Parathyroid adenoma (tissue), 2 donors: ENCODE data around the gene STX2.
"Not testable (repeated sequence)": the region's sequence is repeated elsewhere in the genome, so short reads cannot be mapped to it uniquely, and the experiment has no call there.

Experiments
- H2AFZ ChIP-seq: fragments of 300-600 bp; sonication (generic); one replicate; pipeline ENCODE4 v1.7.0; 2017; ENCODE audit warnings: antibody characterized with exemption, mild to moderate bottlenecking
- H3K27ac ChIP-seq: fragments of 300-600 bp; sonication (generic); one replicate; pipeline ENCODE4 v1.7.0; 2017
- H3K27me3 ChIP-seq: fragments of 300-600 bp; sonication (generic); one replicate; pipeline ENCODE4 v1.7.0; 2017; ENCODE audit warnings: low read length; ENCODE audit not compliant: control insufficient read depth, insufficient read depth
- H3K36me3 ChIP-seq: fragments of 300-600 bp; sonication (generic); one replicate; pipeline ENCODE4 v1.7.0; 2017; ENCODE audit warnings: low read length; ENCODE audit not compliant: control insufficient read depth, insufficient read depth
- H3K4me1 ChIP-seq: fragments of 300-600 bp; sonication (generic); one replicate; pipeline ENCODE4 v1.7.0; 2017; ENCODE audit warnings: control low read depth
- H3K4me2 ChIP-seq: fragments of 300-600 bp; sonication (generic); one replicate; pipeline ENCODE4 v1.7.0; 2017; ENCODE audit warnings: low read length
- H3K4me3 ChIP-seq: fragments of 300-600 bp; sonication (generic); one replicate; pipeline ENCODE4 v1.7.0; 2017; ENCODE audit warnings: low read depth, low read length
- H3K79me2 ChIP-seq: fragments of 300-600 bp; sonication (generic); one replicate; pipeline ENCODE4 v1.7.0; 2017; ENCODE audit warnings: control low read depth
- H3K9ac ChIP-seq: fragments of 300-600 bp; sonication (generic); one replicate; pipeline ENCODE4 v1.7.0; 2017; ENCODE audit warnings: mild to moderate bottlenecking
- H3K9me3 ChIP-seq: fragments of 300-600 bp; sonication (generic); one replicate; pipeline ENCODE4 v1.7.0; 2017; ENCODE audit warnings: low read length; ENCODE audit not compliant: control insufficient read depth
- TF ChIP-seq, protein P1 (sequence below): fragments of 300-600 bp; sonication (generic); IDR thresholded peaks from one replicate; pipeline ENCODE4 v1.7.0; 2017; ENCODE audit warnings: antibody characterized with exemption, mild to moderate bottlenecking
- donor health status: primary hyperparathyroidism.

Gene STX2

DNA sequence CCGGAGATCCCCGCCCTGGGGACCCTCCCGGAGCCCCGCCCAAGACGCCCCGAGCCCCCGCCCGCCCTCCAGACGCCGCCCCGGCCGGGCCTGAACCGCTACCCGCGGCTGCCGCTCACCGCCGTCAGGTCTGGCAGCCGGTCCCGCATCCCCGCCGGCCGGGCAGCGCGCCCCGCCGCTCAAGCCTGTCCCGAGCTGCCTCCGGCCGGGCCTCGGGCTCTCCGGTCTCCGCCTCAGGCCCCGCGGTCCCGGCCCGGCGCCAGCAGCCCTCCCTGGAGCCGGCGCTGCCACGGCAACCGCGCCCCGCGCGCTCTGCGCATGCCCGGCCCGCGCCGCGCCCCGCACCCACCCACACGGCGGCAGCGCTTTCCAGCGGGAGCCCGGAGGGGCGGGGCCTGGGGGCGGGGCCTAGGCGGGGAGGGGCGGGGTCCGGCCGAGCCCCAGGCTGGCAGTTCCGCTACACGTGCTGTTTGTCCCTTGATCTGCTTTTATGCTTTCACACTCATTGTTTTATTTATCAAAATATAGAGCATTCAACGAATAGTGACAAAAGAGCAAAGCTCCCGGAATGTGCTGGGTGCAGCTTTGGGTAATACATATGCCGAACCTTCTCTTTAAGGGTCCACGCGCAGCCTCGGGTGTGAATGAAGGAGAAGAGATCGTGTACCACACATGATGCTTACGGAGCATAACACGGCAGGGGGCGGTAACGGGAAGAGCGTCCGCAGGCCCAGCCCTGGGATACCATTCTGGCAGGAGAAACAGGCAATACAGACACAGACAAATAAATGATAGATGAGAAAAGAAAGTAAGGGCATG, at the start of gene STX2:
Gene STX2 (minus strand): TSS at position 300 of the 819 bp plus-strand sequence. CDS start 151 bp downstream, at position 149.
- TF ChIP-seq, protein P1, sequence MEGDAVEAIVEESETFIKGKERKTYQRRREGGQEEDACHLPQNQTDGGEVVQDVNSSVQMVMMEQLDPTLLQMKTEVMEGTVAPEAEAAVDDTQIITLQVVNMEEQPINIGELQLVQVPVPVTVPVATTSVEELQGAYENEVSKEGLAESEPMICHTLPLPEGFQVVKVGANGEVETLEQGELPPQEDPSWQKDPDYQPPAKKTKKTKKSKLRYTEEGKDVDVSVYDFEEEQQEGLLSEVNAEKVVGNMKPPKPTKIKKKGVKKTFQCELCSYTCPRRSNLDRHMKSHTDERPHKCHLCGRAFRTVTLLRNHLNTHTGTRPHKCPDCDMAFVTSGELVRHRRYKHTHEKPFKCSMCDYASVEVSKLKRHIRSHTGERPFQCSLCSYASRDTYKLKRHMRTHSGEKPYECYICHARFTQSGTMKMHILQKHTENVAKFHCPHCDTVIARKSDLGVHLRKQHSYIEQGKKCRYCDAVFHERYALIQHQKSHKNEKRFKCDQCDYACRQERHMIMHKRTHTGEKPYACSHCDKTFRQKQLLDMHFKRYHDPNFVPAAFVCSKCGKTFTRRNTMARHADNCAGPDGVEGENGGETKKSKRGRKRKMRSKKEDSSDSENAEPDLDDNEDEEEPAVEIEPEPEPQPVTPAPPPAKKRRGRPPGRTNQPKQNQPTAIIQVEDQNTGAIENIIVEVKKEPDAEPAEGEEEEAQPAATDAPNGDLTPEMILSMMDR, result peak; percentile 22
- Histone ChIP-seq H3K4me1 (peaks cover 9% of the 10 kb centered on the region), H3K4me2 (peak within 1 kb of the TSS; percentile 94), H3K36me3 (no peaks in the 10 kb centered on the region), H3K9ac (no peak within 1 kb of the TSS), H3K27ac (peak within 1 kb of the TSS; percentile 30), H3K79me2 (peaks cover 7% of the 10 kb centered on the region), H3K4me3 (peak within 1 kb of the TSS; percentile 54), H3K9me3 (no peaks in the 10 kb centered on the region), H2AFZ (peak within 1 kb of the TSS; percentile 94), H3K27me3 (no peaks in the 10 kb centered on the region)

DNA sequence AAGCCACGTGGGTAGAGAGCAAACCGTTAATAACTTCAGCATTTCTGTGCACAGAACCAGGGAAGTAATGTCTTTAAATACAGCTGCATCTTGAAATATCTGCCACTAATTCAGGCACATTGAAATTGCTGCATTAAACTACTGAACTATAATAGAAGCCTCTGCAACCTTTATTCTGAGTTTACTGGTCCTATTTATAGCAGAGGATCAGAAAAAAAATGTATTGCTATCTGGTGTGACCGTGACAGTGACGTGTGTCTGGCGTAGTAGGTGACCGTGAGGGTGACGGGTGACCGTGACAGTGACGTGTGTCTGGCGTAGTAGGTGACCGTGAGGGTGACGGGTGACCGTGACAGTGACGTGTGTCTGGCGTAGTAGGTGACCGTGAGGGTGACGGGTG, 48.1 kb upstream of the STX2 start:
- not testable (repeated sequence) for H2AFZ ChIP-seq, H3K36me3 ChIP-seq, H3K4me3 ChIP-seq, H3K27ac ChIP-seq, H3K9me3 ChIP-seq, H3K79me2 ChIP-seq, H3K27me3 ChIP-seq, H3K4me1 ChIP-seq, H3K9ac ChIP-seq, H3K4me2 ChIP-seq

DNA sequence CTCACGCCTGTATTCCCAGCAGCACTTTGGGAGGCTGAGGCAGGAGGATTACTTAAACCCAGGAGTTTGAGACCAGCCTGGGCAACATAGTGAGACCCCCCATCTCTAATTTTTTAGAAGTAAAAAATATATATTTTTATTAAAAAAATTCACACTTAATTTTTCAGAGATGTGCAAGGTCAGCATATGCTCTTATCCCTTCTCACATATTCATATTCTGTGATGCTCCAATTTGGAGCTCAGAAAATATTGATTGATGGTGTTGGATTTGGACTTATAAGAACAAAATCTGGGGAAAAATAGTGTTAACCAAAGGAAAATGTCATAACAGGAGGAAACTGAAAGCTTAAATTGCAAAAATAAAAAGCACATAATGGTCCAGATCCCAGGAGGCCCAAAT, 42.5 kb upstream of the STX2 start:
- H3K27ac ChIP-seq, result no peak overlapping the region
- no peak overlapping the region for H2AFZ ChIP-seq
- H3K79me2 ChIP-seq, result no peaks in the 10 kb centered on the region
- TF ChIP-seq, protein P1, result no peak
- H3K36me3 ChIP-seq, result no peaks in the 10 kb centered on the region
- no peaks in the 10 kb centered on the region for H3K27me3 ChIP-seq
- no peaks in the 10 kb centered on the region for H3K9me3 ChIP-seq
- H3K9ac ChIP-seq, result no peak overlapping the region
- H3K4me3 ChIP-seq, result no peak overlapping the region
- no peak overlapping the region for H3K4me2 ChIP-seq
- H3K4me1 ChIP-seq, result no peaks in the 10 kb centered on the region

DNA sequence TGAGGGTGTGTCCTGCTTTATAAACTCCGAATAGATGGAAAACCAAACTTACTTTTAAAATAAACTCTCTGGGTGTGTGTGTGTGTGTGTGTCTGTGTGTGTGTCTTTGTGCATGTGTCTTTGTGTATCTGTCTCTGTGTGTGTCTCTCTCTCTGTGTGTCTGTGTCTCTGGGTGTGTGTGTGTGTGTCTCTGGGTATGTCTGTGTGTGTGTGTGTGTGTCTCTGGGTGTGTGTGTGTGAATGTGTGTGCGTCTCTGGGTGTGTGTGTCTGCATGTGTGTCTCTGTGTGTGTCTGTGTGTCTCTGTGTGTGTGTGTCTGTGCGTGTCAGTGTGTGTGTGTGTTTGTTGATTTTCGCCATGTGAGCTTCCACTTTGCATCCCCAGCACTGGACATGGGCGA, 42.0 kb upstream of the STX2 start:
- no peak overlapping the region for H3K27ac ChIP-seq
- no peak overlapping the region for H3K4me3 ChIP-seq
- TF ChIP-seq, protein P1, result no peak
- H3K4me1 ChIP-seq, result no peaks in the 10 kb centered on the region
- H2AFZ ChIP-seq, result no peak overlapping the region
- H3K36me3 ChIP-seq, result no peaks in the 10 kb centered on the region
- no peaks in the 10 kb centered on the region for H3K27me3 ChIP-seq
- no peaks in the 10 kb centered on the region for H3K79me2 ChIP-seq
- H3K4me2 ChIP-seq, result no peak overlapping the region
- H3K9me3 ChIP-seq, result no peaks in the 10 kb centered on the region
- H3K9ac ChIP-seq, result no peak overlapping the region

DNA sequence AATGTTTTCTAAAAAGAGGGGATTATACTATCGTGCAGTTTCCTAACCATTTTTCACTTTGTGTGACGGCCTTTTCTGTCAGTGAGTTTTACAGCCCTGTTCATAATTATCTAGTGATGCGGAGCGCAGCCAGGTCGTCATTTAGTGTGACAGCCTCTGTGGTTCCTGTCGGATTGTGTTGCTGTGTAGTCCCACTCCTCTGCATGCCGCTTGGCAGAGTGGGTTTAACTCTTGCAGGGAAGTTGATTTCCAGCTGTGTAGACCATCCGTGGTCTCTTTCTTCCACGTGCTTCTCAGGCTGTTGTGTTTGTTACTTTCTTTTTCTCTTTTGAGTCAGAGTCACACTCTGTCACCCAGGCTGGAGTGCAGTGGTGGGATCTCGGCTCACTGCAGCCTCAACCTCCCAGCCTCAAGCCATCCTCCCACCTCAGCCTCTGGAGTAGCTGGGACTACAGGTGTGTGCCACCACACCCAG, 41.4 kb upstream of the STX2 start:
- Histone ChIP-seq H3K4me1 (no peaks in the 10 kb centered on the region), H3K4me3 (no peak overlapping the region), H3K79me2 (no peaks in the 10 kb centered on the region), H3K4me2 (no peak overlapping the region), H3K9me3 (no peaks in the 10 kb centered on the region), H3K36me3 (no peaks in the 10 kb centered on the region), H2AFZ (no peak overlapping the region), H3K27ac (no peak overlapping the region), H3K9ac (no peak overlapping the region), H3K27me3 (no peaks in the 10 kb centered on the region)
- TF ChIP-seq, protein P1, result no peak
